OCI-LY3 (cell line): ENCODE data around the gene TFEC.

Experiments
- H2AFZ ChIP-seq: fragments of 200-600, 300-600 bp; shearing (Covaris generic); 2 replicates; pipeline ENCODE4 v1.6.0; 2014; ENCODE audit warnings: antibody characterized with exemption, low read depth, low read length
- H3K27ac ChIP-seq: fragments of 200-600, 300-600 bp; sonication (generic); 2 replicates; pipeline ENCODE4 v1.5.1; 2014; ENCODE audit warnings: mild to moderate bottlenecking, low read length, moderate library complexity, mixed read lengths
- H3K27me3 ChIP-seq: fragments of 200-600, 300-600 bp; sonication (generic); 2 replicates; pipeline ENCODE4 v1.6.1; 2014; ENCODE audit warnings: low read depth, low read length, mixed read lengths
- H3K36me3 ChIP-seq: fragments of 200-600, 300-600 bp; sonication (generic); replicated peaks from 2 replicates; pipeline ENCODE3; 2014; ENCODE audit warnings: low read depth, low read length, mixed read lengths
- H3K4me1 ChIP-seq: fragments of 300-600, 200-600 bp; sonication (generic); 2 replicates; pipeline ENCODE4 v1.6.1; 2014; ENCODE audit warnings: low read length, mixed read lengths
- H3K4me2 ChIP-seq: fragments of 200-600, 300-600 bp; sonication (generic); 2 replicates; pipeline ENCODE4 v1.6.1; 2014; ENCODE audit warnings: low read length, mixed read lengths
- H3K4me3 ChIP-seq: fragments of 300-600, 200-600 bp; sonication (generic); 2 replicates; pipeline ENCODE4 v1.5.1; 2014; ENCODE audit warnings: antibody characterized with exemption, mild to moderate bottlenecking, low read length, moderate library complexity
- H3K79me2 ChIP-seq: fragments of 300-600, 200-600 bp; shearing (Covaris generic); 2 replicates; pipeline ENCODE4 v1.6.1; 2014; ENCODE audit warnings: mild to moderate bottlenecking, low read length, mixed read lengths
- H3K9ac ChIP-seq: fragments of 300-600, 200-600 bp; shearing (Covaris generic); 2 replicates; pipeline ENCODE4 v1.6.0; 2014; ENCODE audit warnings: mild to moderate bottlenecking, low read length, moderate library complexity
- H3K9me3 ChIP-seq: fragments of 200-600, 300-600 bp; shearing (Covaris generic); 2 replicates; pipeline ENCODE4 v1.6.1; 2014; ENCODE audit warnings: low read length, mixed read lengths; ENCODE audit not compliant: insufficient read depth
- H4K20me1 ChIP-seq: fragments of 200-600, 300-600 bp; sonication (generic); 2 replicates; pipeline ENCODE4 v1.6.1; 2016; ENCODE audit warnings: low read length, mixed read lengths; ENCODE audit not compliant: insufficient read depth
- EZH2phosphoT487 ChIP-seq: fragments of 200-600 bp; shearing (Covaris generic); IDR thresholded peaks from 2 replicates; pipeline ENCODE4 v1.6.1; 2018; ENCODE audit warnings: antibody characterized with exemption, mixed run types, low read depth
- TF ChIP-seq, protein P1 (sequence below): fragments of 200-600, 300-600 bp; sonication (generic); IDR thresholded peaks from 2 replicates; pipeline ENCODE4 v1.5.1; 2014; ENCODE audit warnings: antibody characterized with exemption, low read length, low read depth

The TFEC gene

DNA sequence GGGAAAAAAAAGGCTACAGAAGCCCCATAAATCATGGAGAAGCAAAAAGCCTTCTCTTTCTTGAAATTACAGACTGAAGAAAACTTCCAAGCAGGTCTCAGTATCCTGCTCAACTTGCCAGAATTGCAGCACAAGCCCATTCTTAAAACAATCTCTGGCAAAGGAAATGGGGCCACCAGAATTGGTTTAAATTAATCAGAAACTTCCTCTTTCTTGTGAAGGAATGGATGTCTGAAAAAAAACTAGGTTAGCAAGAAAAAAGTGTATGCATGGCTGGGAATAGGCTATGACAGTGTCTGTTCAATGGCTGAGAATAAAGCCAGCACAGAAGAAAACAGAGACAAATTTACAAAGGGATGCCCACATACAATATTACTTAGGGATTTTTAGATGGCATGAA lies 59.1 kb downstream of the TFEC start:
- H3K4me1 ChIP-seq, result peaks cover 15% of the 10 kb centered on the region
- peak overlapping the region; percentile 10 for H3K27ac ChIP-seq
- H3K9ac ChIP-seq, result no peak overlapping the region
- TF ChIP-seq, protein P1, sequence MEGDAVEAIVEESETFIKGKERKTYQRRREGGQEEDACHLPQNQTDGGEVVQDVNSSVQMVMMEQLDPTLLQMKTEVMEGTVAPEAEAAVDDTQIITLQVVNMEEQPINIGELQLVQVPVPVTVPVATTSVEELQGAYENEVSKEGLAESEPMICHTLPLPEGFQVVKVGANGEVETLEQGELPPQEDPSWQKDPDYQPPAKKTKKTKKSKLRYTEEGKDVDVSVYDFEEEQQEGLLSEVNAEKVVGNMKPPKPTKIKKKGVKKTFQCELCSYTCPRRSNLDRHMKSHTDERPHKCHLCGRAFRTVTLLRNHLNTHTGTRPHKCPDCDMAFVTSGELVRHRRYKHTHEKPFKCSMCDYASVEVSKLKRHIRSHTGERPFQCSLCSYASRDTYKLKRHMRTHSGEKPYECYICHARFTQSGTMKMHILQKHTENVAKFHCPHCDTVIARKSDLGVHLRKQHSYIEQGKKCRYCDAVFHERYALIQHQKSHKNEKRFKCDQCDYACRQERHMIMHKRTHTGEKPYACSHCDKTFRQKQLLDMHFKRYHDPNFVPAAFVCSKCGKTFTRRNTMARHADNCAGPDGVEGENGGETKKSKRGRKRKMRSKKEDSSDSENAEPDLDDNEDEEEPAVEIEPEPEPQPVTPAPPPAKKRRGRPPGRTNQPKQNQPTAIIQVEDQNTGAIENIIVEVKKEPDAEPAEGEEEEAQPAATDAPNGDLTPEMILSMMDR, result no peak
- TF ChIP-seq EZH2phosphoT487, result no peak
- H2AFZ ChIP-seq, result no peak overlapping the region
- no peaks in the 10 kb centered on the region for H3K9me3 ChIP-seq
- H3K27me3 ChIP-seq, result no peaks in the 10 kb centered on the region
- no peak overlapping the region for H3K4me2 ChIP-seq
- no peak overlapping the region for H3K4me3 ChIP-seq
- H3K79me2 ChIP-seq, result peaks cover 75% of the 10 kb centered on the region
- H3K36me3 ChIP-seq, result peaks cover 55% of the 10 kb centered on the region
- peaks cover 69% of the 10 kb centered on the region for H4K20me1 ChIP-seq

DNA sequence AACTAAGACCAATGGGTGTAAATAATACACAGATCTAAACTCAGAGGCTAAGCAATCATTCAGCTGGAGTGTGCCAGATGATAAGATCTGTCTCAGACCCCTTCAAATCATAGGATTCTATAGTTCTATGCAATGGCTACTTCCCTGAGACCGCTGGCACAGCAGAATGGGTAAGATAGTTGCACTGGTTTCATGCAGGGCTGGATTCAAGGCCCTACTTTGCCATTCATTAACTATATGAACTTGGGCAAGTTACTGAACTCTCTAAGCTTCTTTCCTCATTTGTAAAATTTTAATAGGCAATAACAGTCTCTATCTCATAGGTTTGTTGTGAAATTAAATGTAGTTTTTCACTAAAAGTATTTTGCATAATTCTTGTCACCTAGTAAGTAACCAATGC lies 62.0 kb downstream of the TFEC start:
- Histone ChIP-seq H3K9me3 (no peaks in the 10 kb centered on the region), H3K27me3 (no peaks in the 10 kb centered on the region), H3K79me2 (peaks cover 57% of the 10 kb centered on the region), H3K9ac (no peak overlapping the region), H3K4me1 (peaks cover 15% of the 10 kb centered on the region), H3K4me2 (no peak overlapping the region), H2AFZ (no peak overlapping the region), H3K36me3 (peaks cover 56% of the 10 kb centered on the region), H3K4me3 (no peak overlapping the region), H4K20me1 (peaks cover 61% of the 10 kb centered on the region), H3K27ac (no peak overlapping the region)
- TF ChIP-seq, protein P1, result no peak
- TF ChIP-seq EZH2phosphoT487, result no peak

DNA sequence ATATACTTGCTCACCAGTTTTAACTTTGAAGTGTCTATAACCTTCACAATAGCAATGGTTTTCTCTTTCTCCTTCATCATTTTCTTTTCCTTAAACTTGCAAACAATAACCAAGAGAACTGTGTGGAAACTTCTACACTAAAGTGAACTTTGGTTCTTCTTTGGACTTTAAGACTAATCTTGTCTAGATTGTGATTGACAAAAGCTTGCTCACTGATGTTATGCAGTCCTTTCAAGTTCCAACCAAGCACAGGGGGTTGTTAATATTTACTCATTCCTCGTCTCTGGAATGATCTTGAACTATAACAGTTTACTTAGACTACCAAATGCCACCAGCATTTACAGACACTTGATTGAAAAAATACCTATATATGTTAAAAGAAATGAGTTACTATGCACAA lies 62.4 kb downstream of the TFEC start:
- H3K27me3 ChIP-seq, result no peaks in the 10 kb centered on the region
- H3K9me3 ChIP-seq, result no peaks in the 10 kb centered on the region
- peaks cover 58% of the 10 kb centered on the region for H4K20me1 ChIP-seq
- TF ChIP-seq, protein P1, result no peak
- TF ChIP-seq EZH2phosphoT487, result no peak
- no peak overlapping the region for H2AFZ ChIP-seq
- H3K4me2 ChIP-seq, result no peak overlapping the region
- H3K4me1 ChIP-seq, result peaks cover 12% of the 10 kb centered on the region
- H3K36me3 ChIP-seq, result peaks cover 53% of the 10 kb centered on the region
- no peak overlapping the region for H3K27ac ChIP-seq
- H3K4me3 ChIP-seq, result no peak overlapping the region
- no peak overlapping the region for H3K9ac ChIP-seq
- peaks cover 57% of the 10 kb centered on the region for H3K79me2 ChIP-seq

DNA sequence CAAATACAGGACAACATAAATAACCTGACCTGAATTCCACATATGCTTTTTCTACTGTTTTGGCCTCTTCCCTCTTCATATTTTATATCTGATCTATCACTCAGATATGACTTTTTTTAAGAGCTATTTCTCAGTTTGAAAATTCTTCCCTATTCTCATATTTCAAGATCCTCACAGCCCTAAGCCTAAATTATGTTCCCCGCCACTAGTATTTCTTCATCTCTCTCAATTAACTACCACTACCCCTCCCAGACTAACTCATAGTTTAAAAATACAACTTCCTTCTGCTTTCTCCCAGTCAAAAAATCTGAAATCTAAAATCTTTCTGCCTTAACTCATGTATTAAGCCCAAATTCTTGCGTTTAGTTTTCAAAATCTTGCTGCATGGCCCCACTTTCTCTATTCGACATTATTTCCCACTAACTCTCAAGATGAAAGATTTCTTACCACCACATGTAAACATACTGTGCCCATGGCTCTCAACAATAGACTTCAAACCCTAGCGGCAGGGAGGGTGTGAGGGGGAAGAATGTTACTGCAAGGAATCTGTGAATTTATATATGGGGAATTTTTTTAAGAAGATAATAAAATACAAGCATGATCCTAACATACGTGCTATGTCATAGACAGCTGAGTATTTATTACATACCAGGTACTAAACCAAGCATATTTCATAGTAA lies 64.6 kb downstream of the TFEC start:
- TF ChIP-seq EZH2phosphoT487, result no peak
- TF ChIP-seq, protein P1, result no peak
- 0 out of 2 replicates have a peak overlapping the region, but pooled peaks have one; percentile 7 for H3K27ac ChIP-seq

More for the DNA sequence above, 64.6 kb downstream of the TFEC start:
- Histone ChIP-seq H3K9me3 (no peaks in the 10 kb centered on the region), H3K36me3 (peaks cover 53% of the 10 kb centered on the region), H3K4me1 (no peaks in the 10 kb centered on the region), H4K20me1 (peaks cover 46% of the 10 kb centered on the region), H3K27me3 (no peaks in the 10 kb centered on the region), H3K4me2 (no peak overlapping the region), H3K79me2 (peaks cover 59% of the 10 kb centered on the region), H3K9ac (no peak overlapping the region), H3K4me3 (no peak overlapping the region), H2AFZ (no peak overlapping the region)
